Ishikawa (cell line): ENCODE measurements around the gene FGF18.

ENCODE experiments used
- CEBPB ChIP-seq: IDR thresholded peaks from 2 replicates; pipeline ENCODE4 v1.6.1; 2012
- CREB1 ChIP-seq: IDR thresholded peaks from 2 replicates; pipeline ENCODE4 v1.6.1; 2012; ENCODE audit warnings: low read depth
- FOXM1 ChIP-seq: IDR thresholded peaks from 2 replicates; pipeline ENCODE4 v1.6.1; 2012; ENCODE audit warnings: low read depth, borderline replicate concordance
- MAX ChIP-seq: IDR thresholded peaks from 2 replicates; pipeline ENCODE4 v1.6.1; 2012
- NFIC ChIP-seq: IDR thresholded peaks from 2 replicates; pipeline ENCODE4 v1.6.1; 2012
- RAD21 ChIP-seq: IDR thresholded peaks from 2 replicates; pipeline ENCODE4 v1.6.1; 2012; ENCODE audit warnings: low read depth
- TAF1 ChIP-seq: IDR thresholded peaks from 2 replicates; pipeline ENCODE4 v1.6.1; 2012; ENCODE audit warnings: low read depth, mild to moderate bottlenecking
- TEAD4 ChIP-seq: IDR thresholded peaks from 2 replicates; pipeline ENCODE4 v1.6.1; 2012
- TF ChIP-seq, protein P1 (sequence below): IDR thresholded peaks from 2 replicates; pipeline ENCODE4 v1.6.1; 2012

- no peak for TF ChIP-seq TAF1
- no peak for TF ChIP-seq CEBPB
- TF ChIP-seq CREB1: no peak
- no peak for TF ChIP-seq FOXM1
- no peak for TF ChIP-seq RAD21
- no peak for TF ChIP-seq MAX
- TF ChIP-seq, protein P1, sequence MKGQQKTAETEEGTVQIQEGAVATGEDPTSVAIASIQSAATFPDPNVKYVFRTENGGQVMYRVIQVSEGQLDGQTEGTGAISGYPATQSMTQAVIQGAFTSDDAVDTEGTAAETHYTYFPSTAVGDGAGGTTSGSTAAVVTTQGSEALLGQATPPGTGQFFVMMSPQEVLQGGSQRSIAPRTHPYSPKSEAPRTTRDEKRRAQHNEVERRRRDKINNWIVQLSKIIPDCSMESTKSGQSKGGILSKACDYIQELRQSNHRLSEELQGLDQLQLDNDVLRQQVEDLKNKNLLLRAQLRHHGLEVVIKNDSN: no peak
- no peak for TF ChIP-seq TEAD4
- no peak for TF ChIP-seq NFIC
Observed at GRCh38 chr5:171419688-171420430, 412 bp downstream of the FGF18 start.
